C1 segment of cervical spinal cord (tissue), 14 donors: ENCODE data around the gene PTPRM.

ENCODE experiments used
- DNase-seq, 14 donors: peaks; one replicate each; lab custom pipeline; 2025; lab: John Stamatoyannopoulos, UW

PTPRM gene

DNA sequence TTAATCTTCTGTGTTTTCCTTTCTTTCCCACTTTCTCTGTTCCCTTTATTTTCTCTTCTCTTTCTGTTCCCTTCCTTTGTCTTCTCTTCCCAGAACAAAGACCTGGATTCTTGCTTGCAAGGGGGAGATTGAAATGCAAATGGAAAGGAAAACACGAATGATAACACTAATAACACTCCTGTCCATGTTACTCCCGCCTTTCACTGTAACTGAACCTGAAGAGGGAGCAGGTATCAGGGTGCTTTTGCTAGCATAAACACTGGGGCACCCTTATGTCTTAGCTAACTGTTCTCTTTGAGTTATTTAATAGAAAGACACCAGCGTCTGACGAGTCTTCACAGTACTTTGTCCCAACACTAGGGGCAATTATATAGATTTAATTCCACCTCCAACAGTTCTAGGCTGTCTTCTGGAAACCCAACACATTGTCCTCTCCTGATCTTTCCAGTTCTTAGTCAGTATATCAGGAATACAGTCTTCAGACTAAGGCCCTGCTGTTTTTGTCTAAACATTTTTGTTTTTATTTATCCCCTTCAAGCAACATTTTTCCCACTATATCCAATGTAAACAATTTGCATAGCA lies 99.2 kb downstream of the PTPRM start:
- DNase-seq: no peak

DNA sequence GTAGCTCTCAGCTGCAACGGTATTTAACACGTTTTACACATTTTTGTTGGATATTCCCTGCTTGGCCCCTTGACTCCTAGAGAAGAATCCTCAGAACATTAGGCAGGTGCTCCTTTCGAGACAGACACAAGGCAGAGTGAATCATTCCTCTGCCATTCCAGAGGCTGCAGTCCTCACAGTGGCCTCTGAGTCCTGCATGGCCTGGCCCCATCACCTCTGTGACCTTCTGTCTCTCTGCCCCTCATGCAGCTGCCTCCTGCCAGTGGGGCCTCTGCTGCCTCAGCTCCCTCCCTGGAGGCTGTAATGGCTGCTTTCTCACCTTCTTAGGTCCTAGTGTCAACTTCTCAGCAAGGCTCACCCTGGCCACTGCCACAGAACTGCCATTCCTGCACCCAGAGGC lies 101.3 kb downstream of the PTPRM start:
- DNase-seq: no peak

DNA sequence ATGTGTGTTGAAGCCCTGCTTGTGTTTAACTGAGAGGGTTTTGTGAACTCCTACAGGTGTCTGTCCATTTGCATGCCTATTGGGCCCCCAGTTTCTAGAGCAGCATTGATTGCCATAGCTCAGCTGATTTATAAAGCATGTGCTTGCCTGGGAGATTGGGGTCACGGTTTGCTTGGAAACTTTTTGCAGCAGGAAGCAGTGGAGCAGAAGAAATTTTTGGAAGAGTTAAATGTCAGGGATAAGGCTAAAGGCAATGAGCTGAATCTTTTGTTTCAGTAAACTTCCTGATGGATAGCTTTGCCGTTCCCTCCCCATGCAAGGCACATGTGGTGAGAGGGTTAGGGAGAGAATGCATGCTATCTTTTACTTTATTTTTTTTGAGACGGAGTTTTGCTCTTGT lies 102.2 kb downstream of the PTPRM start:
- no peak for DNase-seq

DNA sequence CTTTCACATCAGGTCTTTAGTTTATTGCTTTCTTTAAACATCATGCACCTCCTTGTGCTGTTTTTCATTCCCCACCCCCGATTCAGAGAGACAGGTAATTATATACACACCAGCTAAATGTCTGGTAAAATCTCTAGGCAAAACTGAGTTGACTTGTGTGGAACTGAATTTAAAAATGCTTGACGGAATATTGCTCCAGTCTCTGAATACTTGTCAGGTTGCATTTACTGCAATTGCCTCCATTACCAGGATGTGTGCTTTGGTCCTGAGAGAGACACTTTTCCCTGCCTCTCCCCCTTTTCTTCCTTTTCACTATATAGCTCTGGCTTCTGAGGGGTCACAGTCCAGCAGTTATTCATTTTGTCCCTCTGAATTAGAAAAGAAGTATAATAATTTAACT lies 104.0 kb downstream of the PTPRM start:
- no peak for DNase-seq

DNA sequence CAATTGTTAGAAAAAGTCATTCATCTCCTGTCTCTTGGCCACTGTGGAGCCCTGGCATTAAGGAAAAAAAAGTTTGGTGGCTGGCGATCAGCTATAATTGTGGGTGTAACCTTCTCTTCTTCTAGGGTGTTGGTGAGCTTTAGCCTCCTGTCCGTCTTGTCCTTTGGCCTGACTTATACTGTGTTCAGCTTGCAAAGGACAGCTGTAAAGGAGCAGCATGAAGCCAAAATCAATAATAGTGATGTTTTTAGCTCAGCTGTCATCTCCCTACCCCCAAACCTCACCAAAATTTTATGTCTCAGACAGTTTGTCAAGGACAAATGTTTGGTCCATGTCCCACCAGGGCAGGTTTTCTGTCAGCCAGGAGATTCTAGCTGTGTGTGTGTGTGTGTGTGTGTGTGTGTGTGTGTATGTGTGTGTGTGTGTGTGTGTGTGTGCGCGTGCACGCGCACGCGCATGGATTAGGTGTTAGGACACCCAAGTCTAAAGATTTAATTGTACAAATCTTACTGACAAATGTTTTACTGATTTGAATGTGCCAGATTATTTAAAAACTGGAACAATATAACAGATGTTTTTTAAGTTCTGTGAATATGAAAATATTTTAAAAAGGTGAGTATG lies 109.2 kb downstream of the PTPRM start:
- DNase-seq: no peak

DNA sequence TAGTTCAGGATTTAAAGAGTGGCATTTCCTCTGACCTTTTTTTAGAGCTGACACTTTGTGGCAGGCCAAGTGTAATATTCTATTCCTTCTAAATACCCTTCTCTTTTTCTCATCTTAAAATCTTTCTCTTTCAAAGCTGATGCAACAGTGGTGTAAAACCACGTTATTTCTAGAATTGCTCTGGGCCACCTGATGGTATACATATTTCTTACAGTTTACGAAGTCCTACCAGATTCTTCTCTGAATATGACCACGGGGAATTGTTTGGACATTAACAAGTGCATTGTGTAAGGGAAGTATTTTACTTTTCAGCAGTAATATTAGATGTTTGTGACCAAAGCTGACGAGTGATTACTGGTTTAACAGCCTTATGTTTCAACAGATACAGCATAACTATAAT lies 109.9 kb downstream of the PTPRM start:
- no peak for DNase-seq

DNA sequence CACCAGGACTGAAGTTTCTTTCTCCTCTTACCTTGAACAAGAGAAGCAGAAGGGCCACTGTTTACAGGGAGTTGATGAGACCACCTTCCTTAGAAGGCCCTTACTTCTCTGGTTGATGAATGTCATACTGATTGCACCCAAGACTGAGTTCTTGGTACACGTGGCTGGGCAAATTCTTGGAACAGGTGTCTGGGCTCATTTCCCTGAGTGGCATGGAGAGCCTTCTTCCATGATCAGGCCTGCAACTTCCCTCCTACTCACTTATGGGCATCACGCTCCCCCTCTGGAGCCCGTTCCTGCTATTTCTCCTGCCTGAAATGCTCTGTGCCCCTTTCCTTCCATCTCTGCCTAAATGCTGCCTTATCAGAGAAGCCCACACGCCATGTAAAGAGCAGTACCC lies 110.3 kb downstream of the PTPRM start:
- no peak for DNase-seq

DNA sequence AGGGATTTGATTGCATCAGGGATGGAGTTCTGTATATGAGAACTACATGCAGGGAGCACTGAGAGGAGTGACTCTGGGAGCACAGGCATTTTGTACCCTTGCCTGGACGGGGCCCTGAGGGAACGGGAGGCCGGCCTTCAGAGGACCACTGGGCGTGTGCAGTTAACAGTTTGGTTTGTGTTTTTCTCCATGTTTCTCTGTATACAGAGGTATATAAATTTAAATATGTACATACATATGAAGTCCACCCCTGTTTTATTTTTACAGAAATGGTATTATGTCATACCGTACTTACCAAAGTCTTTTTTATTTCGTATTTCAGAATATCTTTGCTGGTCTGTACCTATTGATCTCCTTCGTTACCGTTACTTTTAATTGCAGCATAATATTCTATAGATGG lies 111.3 kb downstream of the PTPRM start:
- no peak for DNase-seq

DNA sequence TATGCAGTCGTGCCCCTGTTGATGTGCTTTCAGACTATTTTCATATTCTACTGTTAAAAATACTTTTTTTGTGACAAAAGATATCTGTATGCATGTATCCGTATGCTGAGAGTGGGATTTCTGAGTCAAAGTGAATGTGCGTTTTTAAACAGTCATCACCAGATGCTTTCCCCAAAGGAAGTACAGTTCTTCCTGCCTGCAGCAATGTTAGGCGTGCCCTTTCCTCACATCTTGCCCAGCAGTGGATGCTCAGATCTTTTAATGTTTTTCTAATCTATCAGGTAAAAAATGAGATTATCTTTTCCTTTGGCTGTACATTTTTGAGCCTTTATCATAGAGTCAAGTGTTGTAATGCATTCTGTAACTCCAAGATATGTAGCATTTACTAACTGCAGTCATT lies 111.7 kb downstream of the PTPRM start:
- no peak for DNase-seq

DNA sequence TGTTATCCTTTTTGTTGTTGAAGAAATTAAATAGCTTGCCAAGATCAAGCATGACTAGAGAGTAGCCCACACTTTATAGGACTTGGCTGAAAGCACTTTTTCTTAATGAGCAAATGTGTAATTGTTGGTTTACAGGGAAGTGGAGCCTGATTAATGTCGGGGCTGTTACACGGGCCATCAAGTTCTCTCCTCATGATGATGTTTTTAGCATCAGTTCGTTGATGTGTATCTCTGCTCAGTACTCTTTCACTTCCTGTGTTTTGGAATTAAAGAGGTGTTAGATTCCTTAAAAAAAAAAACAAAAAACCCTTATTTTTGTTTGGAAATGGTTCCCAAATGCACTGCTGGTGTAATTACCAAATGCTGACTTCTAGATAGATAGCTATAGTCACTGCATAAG lies 114.2 kb downstream of the PTPRM start:
- no peak for DNase-seq

DNA sequence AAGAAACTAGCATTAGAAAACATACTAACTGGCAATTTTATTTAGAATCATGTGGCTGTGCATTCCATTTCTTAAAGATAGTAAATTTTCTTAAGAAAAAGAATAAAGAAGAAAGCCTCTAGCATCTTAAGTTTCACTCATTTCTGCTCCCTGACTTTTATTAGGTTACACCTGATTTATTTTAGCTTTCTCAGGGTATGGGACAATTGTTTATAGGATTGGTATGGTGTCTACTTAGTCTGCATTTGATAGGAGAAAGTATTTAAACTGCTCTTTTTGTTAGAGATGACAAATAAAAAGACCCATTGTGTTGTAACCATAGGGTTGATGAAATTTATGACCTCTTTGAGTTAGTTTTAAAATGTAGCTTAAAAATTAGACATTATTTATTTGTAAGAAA lies 115.2 kb downstream of the PTPRM start:
- DNase-seq: no peak

DNA sequence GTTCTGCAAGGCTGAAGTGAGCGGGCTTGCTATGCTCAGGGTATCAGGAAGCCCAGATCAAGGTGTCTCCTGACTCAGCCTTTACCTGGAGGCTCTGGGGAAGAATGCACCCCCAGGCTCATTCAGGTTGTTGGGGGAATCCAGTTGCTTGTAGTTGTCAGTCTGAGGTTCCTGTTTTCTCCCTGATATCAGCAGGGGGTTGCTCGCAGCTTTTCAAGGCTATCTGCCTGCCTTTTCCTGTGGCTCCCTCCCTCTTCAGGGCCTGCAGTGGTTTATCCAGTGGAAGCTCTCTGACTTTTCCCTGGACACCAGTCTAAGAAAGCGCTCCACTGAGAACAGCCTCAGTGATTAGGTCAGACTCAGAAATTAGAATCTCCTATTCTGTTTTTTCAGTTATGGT lies 116.6 kb downstream of the PTPRM start:
- no peak for DNase-seq

DNA sequence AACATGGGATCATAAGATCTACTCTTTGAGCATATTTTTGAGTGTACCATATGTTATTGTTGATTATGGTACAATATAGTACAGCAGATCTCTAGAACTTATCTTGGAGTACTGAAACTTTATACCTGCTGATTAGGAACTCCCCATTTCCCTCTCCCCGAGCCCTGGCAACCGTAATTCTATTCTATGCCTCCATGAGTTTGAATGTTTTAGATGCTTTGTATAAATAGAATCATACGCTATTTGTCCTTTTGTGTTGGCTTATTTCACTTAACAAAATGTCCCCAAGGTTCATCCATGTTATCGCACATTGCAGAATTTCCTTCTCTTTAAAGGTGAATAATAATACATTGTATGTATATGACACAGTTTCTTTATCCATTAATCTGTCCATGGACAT lies 117.2 kb downstream of the PTPRM start:
- DNase-seq: no peak

DNA sequence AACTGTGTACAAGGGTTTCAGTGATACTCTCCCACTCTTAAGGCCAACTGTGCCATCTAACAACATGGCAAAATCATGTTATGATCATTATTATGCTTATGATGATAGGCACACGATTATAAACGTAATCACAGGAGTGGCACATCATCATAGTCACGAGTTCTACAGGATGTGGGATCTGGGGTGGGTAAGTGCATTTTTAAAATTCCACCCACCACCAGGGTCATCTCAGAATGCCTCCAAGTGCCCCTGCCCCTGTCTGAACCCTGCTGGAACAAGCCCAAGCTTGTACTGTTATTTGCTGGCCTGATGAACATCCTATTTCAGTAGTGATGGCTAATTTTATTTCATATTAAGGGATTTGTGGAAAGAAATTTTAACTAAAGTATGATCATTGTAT lies 117.8 kb downstream of the PTPRM start:
- no peak for DNase-seq

DNA sequence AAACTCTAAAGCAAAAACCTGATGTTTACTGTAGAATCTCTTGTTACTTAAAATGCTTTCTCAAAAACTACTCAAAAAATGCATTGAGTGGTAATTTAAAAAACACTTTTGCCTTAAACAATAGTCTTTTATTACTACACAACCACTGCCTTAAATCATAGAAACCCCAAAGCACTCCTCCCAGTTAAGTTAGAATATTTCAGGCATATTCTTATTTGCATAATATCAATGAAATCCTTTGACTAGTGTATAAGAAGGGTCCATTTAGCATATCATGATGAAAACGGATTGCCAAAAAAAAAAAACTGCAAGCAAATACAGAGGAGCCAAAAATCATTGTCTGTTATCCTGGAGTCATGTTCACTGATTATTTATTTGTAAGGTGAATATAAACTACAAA lies 119.2 kb downstream of the PTPRM start:
- no peak for DNase-seq

DNA sequence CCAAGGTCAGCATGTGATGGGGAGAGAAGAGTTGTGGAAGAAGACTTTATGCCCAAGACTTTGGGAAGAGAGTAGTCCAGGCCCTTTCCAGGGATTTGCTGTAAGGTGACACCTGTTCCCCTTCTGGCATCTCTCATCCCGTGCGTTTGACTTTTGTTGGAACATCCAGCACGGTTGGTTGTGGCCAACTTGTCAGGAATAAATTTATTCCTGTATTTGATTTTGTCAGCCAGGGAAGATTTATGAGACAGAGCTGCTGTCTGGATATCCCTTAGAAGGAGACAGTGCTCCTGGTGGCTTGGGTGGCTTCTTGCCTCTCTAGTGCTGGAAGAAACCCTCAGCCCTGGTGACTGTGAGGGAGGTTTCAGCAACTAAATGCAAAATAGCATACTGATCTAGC lies 121.5 kb downstream of the PTPRM start:
- no peak for DNase-seq

DNA sequence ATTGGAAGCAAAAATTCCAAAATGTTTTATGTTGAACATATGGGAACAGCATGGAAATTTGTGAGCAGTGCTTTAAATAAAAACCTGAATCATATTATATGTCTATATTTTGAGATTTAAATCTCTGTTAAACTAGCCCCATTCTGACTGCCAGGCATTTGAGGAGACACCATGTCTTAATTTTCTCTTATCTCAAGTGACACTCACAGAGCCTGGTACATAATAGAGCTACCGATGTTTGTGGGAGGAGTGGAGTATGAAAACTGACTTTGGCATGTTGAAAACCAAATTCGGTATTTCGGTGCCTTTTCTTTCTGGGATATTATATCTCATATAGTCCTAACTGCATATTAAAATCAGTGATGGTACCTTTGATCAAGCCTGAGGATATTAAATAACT lies 124.1 kb downstream of the PTPRM start:
- no peak for DNase-seq

DNA sequence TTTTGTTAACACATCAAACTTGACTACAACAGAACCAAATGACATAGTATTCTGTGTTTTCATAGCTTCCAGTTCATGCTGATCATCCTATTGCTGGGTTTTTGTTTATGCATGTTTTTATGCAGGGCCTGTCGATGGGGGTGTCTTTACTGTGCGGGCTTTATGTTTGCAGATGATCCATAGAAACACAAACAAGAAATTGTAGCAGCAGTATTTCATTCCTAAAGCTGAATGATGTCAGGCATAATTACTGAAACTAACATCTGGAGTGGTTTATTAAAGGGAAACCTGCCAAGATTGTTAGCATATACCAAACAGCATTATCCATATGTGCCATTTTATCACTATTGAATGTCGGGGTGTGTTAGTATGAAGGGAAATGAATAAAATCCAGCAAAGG lies 129.7 kb downstream of the PTPRM start:
- DNase-seq: no peak

DNA sequence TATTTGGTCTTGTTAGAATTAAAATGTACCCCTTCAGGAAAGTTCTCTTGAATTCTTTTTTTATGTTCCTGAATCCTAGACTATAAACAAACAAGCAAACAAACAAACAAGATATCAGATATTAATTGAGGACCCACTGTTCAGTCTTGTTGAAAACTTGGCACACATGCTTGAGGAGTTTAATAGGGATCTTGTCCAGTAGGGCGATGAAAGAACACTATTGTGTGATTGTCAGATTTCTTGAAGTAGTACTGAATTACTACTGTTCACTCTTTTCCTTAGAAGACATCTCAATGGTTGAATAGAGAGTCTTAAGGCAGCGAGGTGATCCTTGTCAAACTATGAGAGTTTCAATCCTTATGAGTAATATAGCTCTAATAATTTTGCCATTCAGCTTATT lies 130.2 kb downstream of the PTPRM start:
- no peak for DNase-seq

DNA sequence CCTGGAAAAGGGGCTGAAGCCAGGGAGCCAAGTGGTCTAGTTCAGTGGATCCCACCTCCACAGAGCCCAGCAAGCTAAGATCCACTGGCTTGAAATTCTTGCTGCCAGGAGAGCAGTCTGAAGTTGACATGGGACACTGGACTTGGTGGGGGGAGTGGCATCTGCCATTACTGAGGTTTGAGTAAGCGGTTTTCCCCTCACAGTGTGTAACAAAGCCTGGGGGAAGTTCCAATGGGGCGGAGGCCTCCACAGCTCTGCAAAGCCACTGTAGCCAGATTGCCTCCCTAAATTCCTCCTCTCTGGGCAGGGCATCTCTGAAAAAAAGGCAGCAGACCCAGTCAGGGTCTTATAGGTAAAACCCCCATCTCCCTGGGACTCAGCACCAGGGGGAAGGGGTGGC lies 144.4 kb downstream of the PTPRM start:
- no peak for DNase-seq

DNA sequence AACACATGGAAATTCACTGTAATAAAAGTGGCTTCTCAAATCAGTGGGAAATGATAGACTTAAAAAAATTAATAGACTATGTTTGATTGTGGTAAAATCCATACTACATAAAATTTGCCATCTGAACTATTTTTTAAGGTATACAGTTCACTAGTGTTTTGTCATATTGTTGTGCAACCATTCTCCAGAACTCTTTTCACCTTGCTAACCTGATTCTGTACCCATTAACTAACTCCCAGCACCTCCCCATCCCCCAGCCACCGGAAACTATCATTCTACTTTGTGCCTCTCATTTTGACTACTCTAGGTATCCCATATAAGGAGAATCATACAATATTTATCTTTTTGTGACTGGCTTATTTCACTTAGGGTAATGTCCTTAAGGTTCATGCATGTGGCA lies 153.3 kb downstream of the PTPRM start:
- DNase-seq: no peak

DNA sequence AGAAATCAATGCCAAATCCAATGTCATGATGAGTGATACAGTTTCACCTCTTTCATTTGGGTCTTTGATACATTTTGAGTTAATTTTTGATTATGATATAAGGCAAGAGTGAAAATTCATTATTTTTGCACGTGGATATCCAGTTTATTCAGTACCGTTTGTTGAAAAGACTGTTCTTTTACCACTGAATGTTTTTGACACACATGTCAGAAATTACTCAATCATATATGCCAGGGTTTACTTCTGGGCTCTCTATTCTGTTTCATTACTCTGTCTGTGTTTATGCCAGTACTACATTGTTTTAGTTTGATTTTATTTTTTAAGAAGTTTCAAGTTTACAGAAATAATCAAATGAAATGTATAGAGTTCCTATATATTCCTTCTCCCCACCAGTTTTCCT lies 154.4 kb downstream of the PTPRM start:
- DNase-seq: no peak

DNA sequence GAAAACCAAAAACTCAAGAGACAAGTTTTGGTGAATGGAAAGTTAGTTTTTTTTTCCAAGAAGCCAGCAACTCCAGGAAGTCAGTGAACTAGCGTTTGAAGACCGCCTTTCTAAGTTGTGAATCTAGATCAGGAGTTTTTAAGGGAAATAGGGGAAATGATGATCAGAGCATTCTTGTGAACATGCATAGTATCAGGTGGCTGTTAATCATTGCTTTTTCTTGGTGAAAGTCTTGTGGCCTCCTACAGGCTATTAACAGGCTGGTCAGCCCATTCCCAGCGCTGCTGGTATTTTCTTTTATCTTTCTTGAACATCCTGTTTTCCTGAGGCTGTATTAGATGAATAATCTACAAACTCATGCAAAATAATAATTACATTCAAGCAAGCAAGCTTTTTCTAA lies 155.8 kb downstream of the PTPRM start:
- DNase-seq: no peak

DNA sequence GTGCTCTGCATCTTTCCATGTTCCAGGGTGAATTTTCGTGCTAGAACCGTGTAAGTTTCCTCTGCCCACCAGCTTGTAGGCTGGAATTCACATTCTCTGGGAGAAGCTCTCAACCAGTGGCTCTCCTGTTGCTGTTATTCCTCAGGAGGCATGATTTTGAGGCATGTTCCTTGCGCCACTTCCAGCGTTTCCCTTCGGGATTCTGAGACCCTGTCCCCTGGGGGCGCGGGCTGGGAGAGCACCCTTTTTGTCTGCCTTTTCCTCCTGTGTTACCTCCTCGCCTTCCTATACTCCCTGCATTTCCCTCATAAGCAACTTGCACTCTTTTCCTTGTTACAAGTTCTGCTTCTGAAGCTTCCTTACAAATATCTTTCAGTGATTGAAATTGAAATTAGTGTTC lies 156.4 kb downstream of the PTPRM start:
- no peak for DNase-seq
